ENCODE results near the gene MAGI2.

Gene MAGI2

DNA sequence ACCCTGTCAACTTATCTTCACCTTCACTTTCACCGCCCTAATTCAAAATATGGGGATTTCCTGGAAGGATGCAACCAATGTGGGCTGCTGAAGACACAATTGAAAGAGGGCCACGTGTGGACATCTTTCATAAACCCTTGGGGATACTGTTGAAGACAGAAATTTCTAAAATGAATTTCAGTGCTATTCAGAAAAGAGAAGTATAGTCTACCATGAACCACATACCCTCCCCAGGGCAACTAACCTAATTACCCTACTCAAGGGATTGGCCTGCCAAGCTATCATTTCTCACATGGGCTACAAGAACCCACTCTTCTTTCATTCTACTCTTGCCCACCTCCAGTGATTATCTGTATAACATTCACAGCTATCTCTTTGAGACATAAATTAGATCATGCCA lies 1428.9 kb downstream of the MAGI2 start:
- in situ Hi-C loops (cut with HindIII; ENCODE audit: low sequenced_read_pairs), result no loop called here
- no peak for DNase-seq (ENCODE audit: low read depth)
- TF ChIP-seq, protein P1, sequence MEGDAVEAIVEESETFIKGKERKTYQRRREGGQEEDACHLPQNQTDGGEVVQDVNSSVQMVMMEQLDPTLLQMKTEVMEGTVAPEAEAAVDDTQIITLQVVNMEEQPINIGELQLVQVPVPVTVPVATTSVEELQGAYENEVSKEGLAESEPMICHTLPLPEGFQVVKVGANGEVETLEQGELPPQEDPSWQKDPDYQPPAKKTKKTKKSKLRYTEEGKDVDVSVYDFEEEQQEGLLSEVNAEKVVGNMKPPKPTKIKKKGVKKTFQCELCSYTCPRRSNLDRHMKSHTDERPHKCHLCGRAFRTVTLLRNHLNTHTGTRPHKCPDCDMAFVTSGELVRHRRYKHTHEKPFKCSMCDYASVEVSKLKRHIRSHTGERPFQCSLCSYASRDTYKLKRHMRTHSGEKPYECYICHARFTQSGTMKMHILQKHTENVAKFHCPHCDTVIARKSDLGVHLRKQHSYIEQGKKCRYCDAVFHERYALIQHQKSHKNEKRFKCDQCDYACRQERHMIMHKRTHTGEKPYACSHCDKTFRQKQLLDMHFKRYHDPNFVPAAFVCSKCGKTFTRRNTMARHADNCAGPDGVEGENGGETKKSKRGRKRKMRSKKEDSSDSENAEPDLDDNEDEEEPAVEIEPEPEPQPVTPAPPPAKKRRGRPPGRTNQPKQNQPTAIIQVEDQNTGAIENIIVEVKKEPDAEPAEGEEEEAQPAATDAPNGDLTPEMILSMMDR (IDR thresholded peaks at IDR 0.05; ENCODE audit: low read depth, low read length, missing control alignments), result no peak
- no peak overlapping the region for H3K4me3 ChIP-seq (ENCODE audit: low read depth, low read length)

DNA sequence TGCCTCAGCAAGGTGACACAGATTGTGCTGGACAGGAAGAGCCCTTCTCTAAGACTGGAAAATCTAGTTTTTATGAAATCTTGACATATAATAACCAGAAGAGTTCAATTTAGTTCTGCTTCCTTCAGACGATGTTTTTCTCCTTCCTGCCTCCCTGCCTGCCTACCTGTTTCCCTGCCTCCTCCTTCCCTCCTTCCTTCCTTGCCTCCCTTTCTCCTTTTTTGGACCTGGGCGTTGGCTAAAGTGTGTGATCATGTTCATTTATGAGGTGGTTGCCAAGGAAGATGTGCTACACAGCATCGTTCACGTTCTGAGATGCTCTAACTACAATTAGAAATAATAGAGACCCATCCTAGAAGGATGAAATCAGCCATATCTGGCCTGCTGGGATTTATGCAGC lies 1430.3 kb downstream of the MAGI2 start:
- in situ Hi-C loops (cut with HindIII; ENCODE audit: low sequenced_read_pairs), result no loop called here
- H3K4me3 ChIP-seq (ENCODE audit: low read depth, low read length), result no peak overlapping the region
- TF ChIP-seq, protein P1 (IDR thresholded peaks at IDR 0.05; ENCODE audit: low read depth, low read length, missing control alignments), result no peak
- no peak for DNase-seq (ENCODE audit: low read depth)

DNA sequence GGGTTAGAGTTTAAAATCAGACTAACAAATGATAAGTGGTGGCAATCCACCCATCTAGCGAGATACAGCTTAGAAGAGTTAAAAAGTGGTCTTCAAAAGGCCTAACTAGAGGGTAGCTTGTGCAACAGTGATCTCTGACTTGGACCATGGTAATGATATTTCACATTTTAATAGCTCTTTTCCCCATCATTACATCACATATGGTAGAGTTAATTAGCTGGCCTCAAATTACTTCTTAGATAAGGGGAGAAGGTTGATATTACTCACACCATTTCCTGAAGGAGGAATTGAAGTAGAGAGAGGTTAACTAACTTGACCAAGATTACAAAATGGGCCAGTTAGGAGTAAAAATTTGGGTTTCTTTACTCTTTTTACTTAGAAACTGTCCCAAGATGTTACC lies 1431.3 kb downstream of the MAGI2 start:
- TF ChIP-seq, protein P1 (IDR thresholded peaks at IDR 0.05; ENCODE audit: low read depth, low read length, missing control alignments), result no peak
- in situ Hi-C loops (cut with HindIII; ENCODE audit: low sequenced_read_pairs), result no loop called here
- no peak for DNase-seq (ENCODE audit: low read depth)
- no peak overlapping the region for H3K4me3 ChIP-seq (ENCODE audit: low read depth, low read length)

DNA sequence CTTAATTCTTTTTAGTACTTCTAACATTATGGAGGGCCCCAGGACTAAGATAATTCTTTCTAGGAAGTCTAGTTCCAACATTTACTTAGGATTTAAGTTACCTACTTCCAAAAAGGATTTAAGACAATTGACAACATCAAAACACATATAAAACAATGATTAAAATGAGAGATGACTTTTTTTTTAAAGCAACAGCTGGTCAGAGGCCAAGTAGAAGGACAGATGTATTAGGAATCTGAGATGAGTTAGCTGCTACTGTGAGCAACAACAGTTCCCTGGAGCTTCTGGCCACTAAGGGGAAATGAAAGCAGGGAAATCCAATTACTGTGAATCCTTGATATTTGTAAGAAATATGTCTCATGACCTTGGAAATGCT lies 1432.6 kb downstream of the MAGI2 start:
- DNase-seq (ENCODE audit: low read depth), result no peak
- in situ Hi-C loops (cut with HindIII; ENCODE audit: low sequenced_read_pairs), result no loop called here

DNA sequence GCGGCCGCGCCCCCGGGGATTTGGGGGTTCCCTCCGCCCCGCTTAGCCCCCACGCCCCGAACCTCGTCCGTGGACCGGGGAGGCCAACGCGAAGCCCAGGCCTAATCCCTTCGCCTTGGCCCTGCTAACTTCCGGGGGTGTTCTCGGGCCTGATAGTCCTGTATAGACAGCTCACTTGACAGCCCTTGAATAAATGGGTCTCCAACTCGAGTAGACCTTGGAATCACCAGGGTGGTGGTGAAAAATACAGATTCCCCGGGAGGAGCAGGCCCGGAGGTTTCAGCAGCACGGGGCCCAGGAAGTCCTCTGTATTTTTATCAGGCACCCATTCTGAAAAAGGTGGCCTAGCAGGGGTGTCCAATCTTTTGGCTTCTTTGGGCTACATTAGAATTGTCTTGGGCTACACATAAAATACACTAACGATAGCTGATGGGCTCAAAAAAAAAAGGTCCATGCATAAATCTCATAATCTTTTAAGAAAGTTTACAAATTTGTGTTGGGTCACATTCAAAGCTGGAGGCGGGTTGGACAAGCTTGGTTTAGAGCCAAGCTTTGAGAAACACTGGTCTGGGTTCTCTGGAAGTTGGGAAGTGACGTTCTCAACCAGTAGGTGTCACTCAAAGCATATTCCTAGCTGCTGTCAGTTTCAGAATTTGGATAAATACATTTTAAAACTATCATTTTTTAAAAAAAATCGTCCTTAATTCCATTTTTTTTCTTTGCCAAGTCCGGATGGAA lies 1433.2 kb downstream of the MAGI2 start:
- in situ Hi-C loops (cut with HindIII; ENCODE audit: low sequenced_read_pairs), result no loop called here
- peak; percentile 76 for DNase-seq (ENCODE audit: low read depth)
- TF ChIP-seq, protein P1 (IDR thresholded peaks at IDR 0.05; ENCODE audit: low read depth, low read length, missing control alignments), result peak; percentile 61
- peak overlapping the region; percentile 47 for H3K4me3 ChIP-seq (ENCODE audit: low read depth, low read length)

More for the DNA sequence above, 1432.6 kb downstream of the MAGI2 start:
- TF ChIP-seq, protein P1 (IDR thresholded peaks at IDR 0.05; ENCODE audit: low read depth, low read length, missing control alignments), result no peak
- no peak overlapping the region for H3K4me3 ChIP-seq (ENCODE audit: low read depth, low read length)

DNA sequence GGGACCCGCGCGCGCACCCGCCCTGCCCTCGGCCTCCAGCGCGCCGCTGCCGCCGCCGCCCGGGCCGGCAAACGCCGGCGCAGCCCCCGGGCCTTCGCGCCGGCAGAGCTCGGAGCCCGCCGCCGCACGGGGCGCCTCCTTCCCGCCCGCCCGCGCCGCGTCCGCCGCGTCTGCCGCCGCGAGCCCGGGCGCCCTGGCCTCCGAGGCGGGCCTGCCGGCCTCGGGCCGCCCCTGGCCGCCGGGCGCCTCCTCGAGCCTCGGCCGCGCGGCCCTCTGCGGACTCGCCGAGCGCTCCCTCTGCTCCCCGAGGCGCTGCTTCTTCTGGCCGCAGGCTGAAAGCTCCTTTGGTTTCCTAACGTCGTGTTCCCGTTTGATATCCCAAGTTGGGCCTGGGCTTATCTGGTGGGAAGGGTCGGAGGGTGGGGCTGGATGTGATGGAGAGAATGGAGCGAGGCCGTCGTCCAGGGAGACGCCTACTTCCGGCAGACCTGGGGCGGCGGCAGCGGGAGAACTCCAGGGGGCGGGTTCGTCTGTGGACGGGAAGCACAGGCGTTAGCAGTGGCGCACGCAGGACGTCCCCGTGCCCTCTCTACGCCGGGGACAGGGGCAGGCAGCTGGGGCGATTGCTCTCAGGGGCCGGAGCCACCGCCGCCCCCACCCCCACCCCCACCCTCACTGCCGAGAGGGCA lies 1433.9 kb downstream of the MAGI2 start:
- H3K4me3 ChIP-seq (ENCODE audit: low read depth, low read length), result peak overlapping the region; percentile 47
- DNase-seq (ENCODE audit: low read depth), result peak; percentile 11
- TF ChIP-seq, protein P1 (IDR thresholded peaks at IDR 0.05; ENCODE audit: low read depth, low read length, missing control alignments), result no peak
- in situ Hi-C loops (cut with HindIII; ENCODE audit: low sequenced_read_pairs), result no loop called here

Data from astrocyte of the cerebellum (primary cell).